ENCODE data around the gene LMX1A.

DNA sequence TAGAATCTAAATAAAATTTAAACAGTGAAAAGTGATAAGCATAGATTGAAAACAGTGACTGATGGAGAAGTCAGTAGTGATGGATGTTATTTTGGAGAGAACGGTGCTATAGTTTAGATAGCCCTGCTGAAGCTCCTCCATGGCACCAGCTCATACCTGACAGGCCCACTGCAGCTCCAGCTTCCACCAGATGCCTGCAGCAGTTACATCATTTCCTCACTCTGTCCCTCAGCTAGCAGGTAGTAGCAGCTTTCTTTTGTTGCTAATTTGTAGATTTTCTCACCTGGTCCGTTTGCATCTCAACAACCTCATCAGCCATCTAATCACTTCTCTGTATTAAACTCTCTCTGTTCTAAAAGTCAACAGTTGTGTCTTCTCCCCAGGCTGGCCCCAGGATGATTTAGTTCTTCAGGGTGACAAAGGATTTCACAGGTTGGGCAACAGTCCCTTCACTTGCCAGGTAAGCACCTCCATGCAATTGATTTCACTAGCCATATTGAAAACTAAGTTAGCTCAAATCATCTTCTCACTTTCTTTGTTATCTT, 128.3 kb downstream of the LMX1A start:
- no peak for TF ChIP-seq ELF4 (CRISPR knock-in tag; IDR thresholded peaks at IDR 0.05; ENCODE audit: low read depth)
- TF ChIP-seq ZNF532 (CRISPR knock-in tag; IDR thresholded peaks at IDR 0.05; ENCODE audit: borderline replicate concordance) = no peak
- TF ChIP-seq, protein P1, sequence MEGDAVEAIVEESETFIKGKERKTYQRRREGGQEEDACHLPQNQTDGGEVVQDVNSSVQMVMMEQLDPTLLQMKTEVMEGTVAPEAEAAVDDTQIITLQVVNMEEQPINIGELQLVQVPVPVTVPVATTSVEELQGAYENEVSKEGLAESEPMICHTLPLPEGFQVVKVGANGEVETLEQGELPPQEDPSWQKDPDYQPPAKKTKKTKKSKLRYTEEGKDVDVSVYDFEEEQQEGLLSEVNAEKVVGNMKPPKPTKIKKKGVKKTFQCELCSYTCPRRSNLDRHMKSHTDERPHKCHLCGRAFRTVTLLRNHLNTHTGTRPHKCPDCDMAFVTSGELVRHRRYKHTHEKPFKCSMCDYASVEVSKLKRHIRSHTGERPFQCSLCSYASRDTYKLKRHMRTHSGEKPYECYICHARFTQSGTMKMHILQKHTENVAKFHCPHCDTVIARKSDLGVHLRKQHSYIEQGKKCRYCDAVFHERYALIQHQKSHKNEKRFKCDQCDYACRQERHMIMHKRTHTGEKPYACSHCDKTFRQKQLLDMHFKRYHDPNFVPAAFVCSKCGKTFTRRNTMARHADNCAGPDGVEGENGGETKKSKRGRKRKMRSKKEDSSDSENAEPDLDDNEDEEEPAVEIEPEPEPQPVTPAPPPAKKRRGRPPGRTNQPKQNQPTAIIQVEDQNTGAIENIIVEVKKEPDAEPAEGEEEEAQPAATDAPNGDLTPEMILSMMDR (IDR thresholded peaks at IDR 0.05) = no peak
- TF ChIP-seq MAX (CRISPR knock-in tag; IDR thresholded peaks at IDR 0.05) = no peak
- TF ChIP-seq CREB1 (CRISPR knock-in tag; IDR thresholded peaks at IDR 0.05) = no peak
- TF ChIP-seq FOXP1 (CRISPR knock-in tag; IDR thresholded peaks at IDR 0.05; ENCODE audit: borderline replicate concordance) = no peak
- TF ChIP-seq IRF2 (CRISPR knock-in tag; IDR thresholded peaks at IDR 0.05; ENCODE audit: borderline replicate concordance, low read depth) = no peak

All from WTC11 (cell line).